Activated T-helper 1 cell treated with anti-CD3 and anti-CD28 coated beads, Interleukin-2, amount 50 U/mL, for 16 hours (primary cell): Measurements from ENCODE around the gene CLCN2.
A peak's percentile ranks its signal among the peaks of the same experiment; 100 is the strongest.

Source experiments
- DNase-seq, 2 donors: peaks; one replicate each; pipeline ENCODE4 v3.0.0-alpha.2; 2020; ENCODE audit warnings: low read depth in 1 of 2, low spot score in 1 of 2

CLCN2 gene

DNA sequence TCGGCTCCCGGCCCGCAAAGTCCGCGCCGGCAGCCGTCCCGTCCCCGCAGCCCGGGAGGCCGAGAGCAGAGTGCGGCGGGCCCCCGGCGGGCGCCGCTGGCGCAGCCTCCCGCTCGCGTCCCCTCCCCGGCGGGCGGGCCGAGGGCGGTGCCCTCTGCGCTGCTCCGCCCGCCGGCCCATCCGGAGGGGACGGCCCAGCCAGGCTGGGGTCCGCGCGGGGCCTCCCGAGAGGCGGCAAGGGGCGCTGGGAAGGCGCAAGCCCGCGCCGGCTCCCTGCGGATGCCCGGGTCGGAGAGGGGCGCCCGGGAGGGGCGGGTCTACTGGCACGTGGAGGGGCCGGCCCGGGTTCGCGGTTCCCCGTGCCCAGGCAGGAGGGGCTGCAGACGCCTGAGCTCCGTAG, at the start of gene CLCN2, which contains the start of gene POLR2H:
TSS of gene CLCN2 (minus strand) at position 74 of the 400 bp plus-strand sequence. CDS start 126 bp downstream, outside the sequence.
TSS of gene POLR2H (plus strand) at position 179 of the 400 bp plus-strand sequence. CDS start 1,783 bp downstream, outside the sequence.
- peak in 1 of 2 donors; percentile 24 for DNase-seq

DNA sequence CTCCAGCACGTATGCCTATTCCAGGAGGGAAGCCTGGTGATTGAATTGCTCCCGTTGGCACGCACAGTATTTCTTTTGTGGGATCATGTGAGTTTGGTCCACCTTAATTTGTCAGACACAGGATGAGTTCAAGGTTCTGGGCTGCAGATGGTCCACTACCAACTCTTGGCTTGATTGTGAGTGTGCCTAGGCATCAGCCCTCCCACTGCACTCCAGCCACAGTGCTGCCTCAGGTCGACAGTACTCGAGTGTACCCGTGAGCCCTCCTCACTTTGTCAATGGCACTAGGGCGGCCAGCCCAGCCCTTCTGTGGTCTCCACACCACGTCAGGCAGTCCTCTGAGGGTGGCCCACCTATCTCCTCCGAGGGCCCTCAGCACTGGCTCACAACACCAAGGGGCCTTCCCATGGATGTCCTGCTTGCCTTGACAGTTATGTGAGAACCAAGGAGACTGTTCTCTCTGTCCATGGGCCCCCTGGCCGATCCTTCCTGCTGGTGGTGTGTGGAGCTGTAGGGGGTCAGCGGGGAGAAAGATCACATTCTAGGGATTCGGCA, 48.6 kb upstream of the CLCN2 start:
- no peak for DNase-seq

DNA sequence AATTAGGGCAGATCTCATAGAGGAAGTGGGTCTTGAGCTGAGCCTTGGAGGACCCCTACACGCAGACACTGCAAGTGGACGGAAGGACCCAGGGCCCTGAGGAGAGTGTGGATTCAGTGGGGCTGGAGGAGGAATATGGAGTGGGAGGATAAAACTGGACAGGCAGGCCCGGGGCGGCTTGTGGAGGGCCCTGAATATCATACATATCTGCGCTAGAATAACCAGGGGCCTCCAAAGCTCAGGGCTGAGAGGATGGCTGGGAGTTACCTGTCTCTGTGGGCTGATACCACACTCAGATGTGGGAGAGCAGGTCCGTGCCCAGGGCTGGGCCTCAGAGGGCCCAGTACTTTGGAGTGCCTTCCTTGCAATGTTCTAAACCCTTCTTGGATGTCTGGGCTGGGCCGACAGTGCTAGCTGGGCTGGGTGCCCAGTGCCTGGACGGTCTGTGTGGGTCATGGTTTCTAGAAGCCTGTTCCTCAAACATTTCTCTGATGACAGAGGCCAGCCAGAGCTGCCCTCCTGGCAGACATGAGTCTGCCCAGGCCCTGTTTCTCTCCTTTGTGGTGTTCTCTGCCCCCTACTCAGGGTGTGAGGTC, 48.0 kb upstream of the CLCN2 start:
- no peak for DNase-seq

DNA sequence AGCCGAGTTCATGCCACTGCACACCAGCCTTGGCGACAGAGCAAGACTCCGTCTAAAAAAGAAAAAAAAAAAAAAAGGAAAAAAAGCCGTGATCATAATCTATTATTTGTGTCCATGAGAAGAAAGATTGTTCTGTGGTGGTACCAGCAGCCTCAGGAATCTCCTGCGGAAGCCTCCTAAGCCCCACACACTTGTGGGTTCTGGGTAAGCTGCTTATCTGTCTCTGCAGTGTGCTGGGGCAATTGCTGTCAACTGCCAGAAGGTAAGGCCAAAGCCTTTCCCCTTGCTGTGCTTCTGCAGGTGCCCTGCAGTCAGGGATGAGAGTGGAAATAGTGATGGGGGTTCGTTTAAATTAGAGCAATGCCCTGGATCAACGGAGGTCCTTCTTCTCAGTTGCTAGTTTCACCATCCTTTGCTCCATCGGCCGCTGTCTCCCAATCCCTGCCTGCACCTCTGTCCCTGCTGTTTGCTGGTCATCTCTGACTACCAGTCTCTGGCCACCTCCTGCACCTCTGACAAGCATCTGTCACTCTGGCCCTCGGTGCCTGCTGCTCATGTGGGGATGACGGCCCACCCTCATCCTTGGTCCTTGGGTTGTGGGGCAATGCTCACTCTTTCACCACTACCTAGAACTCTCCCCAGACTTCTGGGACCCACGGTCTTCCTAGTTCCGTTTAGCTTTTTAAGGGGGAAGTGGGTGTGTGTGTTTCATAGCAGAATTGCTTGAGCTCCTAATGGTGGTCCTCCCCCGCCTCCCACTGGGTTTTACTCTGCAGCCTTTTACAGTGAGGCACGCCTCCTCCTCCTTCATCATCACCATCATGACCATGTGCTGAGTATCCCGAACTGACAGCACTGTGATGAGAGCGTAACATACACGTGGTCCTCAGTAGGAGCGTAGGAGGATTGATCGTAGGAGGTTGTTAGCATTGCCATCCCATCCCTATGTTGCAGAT, 43.9 kb upstream of the CLCN2 start:
- DNase-seq = no peak

DNA sequence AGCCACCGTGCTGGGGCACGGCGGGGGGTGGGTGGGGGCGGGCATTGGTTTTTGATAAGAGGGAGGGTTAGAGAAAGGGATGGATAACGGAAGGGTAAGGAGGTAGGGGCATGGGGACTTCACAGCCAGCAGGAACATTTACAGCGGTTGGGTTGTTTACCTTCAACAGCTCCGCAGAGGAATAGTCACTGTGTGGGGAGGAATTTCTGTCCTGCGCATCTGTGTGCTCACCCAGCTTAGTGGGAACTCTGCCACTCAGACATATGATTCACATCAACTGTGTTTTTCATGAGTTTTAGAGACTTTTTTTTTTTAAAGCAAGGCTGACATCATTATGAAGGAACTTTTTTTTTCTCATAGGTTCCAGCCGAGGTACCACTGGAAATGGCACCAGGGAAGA, 38.0 kb upstream of the CLCN2 start:
- no peak for DNase-seq

- DNase-seq = no peak
These were observed 33.9 kb upstream of the CLCN2 start for GRCh38 chr3:184395320-184395660.

GRCh38 chr3:184391266-184391665, 29.9 kb upstream of the CLCN2 start:
- no peak for DNase-seq

DNA sequence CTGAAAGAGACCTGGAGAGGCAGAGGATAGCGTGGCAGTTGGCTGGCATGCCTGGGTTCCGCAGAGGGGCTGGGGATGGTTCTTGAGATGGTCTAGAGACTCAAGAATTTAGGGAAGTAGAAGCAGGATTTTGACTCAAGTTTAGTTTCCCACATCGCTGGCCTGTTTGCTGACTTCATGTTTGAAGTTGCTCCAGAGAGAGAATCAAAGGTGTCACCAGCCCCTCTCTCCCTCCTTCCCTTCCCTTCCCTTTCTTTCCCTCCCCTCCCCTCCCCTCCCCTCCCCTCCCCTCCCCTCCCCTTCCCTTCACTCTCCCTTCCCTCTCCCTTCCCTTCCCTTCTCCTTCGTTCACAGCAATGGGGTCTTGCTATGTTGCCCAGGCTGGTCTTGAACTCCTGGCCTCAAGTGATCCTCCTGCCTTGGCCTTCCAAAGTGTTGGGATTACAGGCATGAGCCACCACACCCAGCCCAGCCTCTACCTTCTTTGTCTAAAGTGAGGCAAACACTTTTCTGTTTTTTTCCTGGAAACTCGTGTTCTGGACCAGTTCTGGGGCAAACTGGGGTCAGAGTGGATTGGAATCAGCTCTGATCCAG, 28.6 kb upstream of the CLCN2 start:
- DNase-seq = no peak

DNA sequence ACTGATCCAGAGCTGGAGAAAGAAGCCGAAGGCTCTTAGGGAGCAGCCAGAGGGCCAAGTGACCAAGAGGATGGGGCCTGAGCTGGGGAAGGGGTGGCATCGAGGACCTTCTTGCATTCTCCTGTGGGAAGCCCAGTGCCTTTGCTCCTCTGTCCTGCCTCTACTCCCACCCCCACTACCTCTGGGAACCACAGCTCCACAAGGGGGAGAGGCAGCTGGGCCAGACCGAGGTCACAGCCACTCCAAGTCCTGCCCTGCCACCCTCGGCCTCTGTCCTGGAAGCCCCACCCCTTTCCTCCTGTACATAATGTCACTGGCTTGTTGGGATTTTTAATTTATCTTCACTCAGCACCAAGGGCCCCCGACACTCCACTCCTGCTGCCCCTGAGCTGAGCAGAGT, 28.0 kb upstream of the CLCN2 start:
- no peak for DNase-seq

DNA sequence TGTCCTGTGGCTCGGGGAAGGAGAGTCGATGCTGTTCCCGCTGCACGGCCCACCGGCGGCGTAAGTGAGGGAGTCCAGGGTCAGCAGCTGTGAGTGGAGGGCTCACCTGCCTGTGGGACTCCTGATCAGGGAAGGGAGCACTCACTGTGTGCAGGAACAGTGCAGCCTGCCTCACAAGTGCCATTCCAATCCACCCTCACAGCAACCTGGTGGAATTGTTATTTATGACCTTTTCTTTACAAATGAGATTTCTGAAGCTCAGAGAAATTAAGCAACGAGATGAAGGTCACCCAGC, 27.5 kb upstream of the CLCN2 start:
- no peak for DNase-seq

DNA sequence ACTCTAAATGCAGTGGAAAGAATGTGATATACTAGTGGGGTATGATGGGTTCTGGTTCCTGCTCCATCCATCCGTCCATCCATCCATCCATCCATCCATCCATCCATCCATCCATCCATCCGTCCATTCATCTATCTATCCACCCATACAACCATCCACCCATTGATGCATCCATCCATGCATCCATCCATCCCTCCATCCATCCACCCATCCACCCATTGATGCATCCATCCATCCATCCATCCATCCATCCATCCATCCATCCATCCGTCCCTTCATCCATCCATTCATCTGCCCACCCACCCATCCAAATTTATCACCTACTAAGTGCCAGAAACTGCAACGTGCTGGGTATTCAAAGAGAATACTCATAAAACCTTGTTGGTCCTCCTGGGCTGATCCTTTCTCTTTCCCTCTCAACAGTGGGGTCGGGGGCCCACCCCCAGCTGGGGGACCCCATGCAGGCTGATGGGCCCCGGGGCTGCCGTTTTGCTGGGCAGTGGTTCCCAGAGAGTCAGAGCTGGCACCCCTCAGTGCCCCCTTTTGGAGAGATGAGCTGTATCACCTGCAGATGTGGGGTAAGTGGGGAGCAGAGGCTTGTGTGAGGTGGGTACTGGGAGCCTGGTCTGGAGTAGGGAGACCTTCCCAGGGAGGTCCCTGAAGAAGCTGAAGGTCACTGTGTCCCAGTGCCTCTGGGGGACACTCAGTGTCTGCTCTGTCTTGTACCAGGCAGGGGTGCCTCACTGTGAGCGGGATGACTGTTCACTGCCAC, 26.9 kb upstream of the CLCN2 start:
- DNase-seq = no peak

DNA sequence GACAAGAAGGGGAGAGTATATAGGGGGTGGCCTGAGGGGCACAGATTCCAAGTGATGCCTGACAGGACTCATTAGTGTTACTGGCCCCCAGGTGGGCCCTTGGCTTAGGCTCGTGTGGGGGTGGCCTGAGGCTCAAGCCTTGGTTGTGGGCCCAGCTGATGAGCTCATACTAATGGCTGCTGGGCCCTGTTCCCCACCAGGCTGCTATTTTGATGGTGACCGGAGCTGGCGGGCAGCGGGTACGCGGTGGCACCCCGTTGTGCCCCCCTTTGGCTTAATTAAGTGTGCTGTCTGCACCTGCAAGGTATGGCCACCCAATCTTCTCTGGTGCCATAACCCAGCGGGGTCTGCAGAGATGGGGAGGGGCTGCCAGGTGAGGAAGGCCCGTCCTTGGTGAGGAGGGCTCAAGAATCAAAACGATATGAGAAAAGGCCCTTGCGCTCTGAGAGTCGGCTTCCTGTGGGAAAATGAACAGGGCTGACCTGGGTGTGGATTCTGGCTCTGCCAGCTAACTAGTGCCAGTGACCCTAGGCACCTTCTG, 25.8 kb upstream of the CLCN2 start:
- no peak for DNase-seq

DNA sequence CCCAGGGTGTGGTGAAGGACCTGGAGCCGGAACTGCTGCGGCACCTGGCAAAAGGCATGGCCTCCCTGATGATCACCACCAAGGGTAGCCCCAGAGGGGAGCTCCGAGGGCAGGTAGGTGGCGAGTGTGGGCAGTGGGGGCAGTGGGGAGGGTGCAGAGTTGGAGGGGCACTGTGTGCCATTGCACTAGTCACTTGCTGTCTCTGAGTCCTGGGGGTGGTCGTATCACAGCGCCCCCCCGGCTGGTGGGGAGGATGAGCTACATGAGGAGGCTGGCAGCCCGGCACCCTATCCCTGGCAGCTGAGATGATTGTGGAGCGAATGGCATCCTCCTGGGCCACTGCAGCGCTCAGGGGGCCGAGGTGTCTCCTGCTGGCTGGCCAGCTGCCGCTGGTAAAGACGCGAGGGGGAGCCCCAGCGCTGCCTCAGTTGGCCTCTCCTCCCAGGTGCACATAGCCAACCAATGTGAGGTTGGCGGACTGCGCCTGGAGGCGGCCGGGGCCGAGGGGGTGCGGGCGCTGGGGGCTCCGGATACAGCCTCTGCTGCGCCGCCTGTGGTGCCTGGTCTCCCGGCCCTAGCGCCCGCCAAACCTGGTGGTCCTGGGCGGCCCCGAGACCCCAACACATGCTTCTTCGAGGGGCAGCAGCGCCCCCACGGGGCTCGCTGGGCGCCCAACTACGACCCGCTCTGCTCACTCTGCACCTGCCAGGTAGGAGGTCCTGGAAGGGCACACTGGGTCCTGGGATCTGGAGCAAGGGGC, 24.8 kb upstream of the CLCN2 start:
- DNase-seq = no peak

DNA sequence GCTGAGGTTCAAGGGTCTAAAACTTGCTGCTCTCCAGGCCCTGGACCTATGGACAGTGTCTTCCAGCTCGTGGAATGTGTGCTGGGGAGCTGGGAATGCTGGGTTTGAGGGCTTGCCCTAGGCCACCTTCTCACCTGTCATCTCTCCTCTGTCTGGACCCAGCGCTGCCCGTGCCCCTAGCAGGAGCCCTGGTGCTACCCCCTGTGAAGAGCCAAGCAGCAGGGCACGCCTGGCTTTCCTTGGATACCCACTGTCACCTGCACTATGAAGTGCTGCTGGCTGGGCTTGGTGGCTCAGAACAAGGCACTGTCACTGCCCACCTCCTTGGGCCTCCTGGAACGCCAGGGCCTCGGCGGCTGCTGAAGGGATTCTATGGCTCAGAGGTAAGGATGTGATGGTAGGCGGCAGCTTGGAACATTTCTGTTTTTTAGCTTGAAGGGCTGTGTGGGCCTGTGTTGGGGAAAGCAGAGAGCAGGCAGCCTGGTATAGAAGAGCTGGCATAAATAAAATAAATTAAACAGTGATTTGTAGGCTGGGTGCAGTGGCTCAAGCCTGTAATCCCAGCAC, 23.5 kb upstream of the CLCN2 start:
- DNase-seq = no peak

DNA sequence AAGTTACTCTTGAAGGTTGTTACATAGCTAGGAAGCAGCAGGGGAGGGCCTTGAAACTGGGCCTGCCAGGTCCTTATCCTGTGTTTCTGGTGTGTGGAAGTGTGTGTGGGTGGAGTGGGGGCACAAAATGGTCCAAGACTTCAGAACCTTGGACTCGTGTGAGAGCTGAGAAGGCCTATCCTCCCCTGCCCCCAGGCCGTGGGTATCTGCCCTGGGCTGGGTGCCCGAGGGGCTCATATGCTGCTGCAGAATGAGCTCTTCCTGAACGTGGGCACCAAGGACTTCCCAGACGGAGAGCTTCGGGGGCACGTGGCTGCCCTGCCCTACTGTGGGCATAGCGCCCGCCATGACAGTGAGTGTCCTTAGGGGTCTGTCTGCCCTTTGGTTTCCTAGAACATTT, 22.9 kb upstream of the CLCN2 start:
- no peak for DNase-seq

GRCh38 chr3:184383033-184383740, 21.8 kb upstream of the CLCN2 start:
- no peak for DNase-seq

GRCh38 chr3:184382326-184383032, 21.1 kb upstream of the CLCN2 start:
- DNase-seq = no peak
